Renal cortex interstitium (tissue), 11 donors: Measurements from ENCODE around the gene PPT2. TPM values are rescaled to one million over a fixed set of nuclear protein-coding genes. Genes with fewer than 3 reads are reported as not detected.
"Not testable (repeated sequence)": the region's sequence is repeated elsewhere in the genome, so short reads cannot be mapped to it uniquely, and the experiment has no call there.

Experiments used
- DNase-seq, 11 donors: peaks; one replicate each; pipeline ENCODE4 v3.0.0-alpha.2; 2013; ENCODE audit warnings: low read depth in 9 of 11, low spot score in 4 of 11; ENCODE audit errors: extremely low read depth in 1 of 11
- polyA plus RNA-seq, 3 donors: library from polyadenylated mRNA; unstranded; fragments of 120-200 nt; gene quantifications; one replicate each; pipeline ENCODE4 v1.2.1, GENCODE V29; 2013; ENCODE audit not compliant: insufficient read length in 3 of 3

Gene PPT2
- polyA plus RNA-seq, 3 donors: 30.5 to 48.4 (median 33.4) TPM

- DNase-seq: peak in 1 of 11 donors; percentile 41
These were observed 41.1 kb downstream of the PPT2 start for GRCh38 chr6:32194825-32195651.

DNA sequence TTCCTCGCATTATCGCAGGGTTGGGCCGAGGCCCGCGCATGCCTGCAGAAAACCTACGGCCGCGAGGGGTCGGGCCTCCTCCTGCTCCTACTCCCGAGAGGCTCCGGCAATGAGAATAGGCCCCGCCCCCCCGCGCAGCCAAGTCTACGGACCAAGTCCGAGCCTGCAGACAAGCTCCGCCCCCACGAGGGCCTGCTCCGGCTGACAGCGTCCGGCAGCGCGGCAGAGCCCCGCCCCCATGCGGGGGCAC lies 41.6 kb downstream of the PPT2 start:
- DNase-seq: peak; percentile 98 to 100 (median 100)

- peak in 10 of 11 donors; percentile 84 to 93 (median 90) for DNase-seq
These were observed 42.2 kb downstream of the PPT2 start for GRCh38 chr6:32195902-32196681.

DNA sequence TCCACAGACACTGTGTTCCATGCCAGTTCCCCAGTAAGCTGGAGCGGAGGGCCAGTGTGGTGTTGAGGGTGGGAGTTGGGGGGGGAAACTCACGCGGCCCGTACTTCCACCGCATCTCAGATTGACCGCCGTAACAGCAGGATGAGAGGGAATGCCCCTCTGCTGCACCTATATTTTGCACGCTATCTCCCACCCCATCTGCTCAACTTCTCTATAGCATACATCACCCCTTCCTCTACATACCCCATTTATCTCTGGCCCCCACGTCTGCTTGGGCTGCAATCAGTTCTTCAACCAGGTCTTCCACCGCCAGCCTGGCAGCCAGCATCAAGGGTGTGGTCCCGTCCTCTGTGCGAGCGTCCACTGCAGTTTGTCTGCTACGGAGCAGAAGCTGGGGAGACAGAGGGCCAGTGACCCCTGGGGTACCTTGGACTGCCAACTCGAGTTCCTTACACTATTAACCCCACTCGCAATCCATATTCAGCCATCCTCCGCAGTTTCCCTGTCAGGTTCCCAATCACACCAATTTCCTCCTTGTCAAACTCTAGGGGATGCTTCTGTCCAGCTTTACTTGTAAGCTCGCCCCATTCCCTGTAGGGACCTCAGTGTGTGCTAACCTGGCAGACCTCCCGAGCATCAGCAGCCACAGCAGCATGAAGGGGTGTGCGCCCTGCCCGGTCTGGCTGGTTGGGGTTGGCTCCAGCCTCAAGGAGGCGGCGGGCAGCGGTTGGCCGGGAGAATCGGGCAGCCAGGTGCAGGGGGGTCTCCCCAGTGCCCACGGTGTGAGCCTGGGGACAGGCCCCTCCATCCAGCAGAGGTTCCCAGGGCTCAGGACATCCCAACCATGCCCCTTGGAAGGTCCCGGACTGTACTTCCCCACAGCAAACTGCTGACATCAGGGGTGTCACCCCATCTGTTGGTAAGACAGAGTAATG lies 43.0 kb downstream of the PPT2 start:
- peak in 1 of 11 donors; percentile 18 for DNase-seq

DNA sequence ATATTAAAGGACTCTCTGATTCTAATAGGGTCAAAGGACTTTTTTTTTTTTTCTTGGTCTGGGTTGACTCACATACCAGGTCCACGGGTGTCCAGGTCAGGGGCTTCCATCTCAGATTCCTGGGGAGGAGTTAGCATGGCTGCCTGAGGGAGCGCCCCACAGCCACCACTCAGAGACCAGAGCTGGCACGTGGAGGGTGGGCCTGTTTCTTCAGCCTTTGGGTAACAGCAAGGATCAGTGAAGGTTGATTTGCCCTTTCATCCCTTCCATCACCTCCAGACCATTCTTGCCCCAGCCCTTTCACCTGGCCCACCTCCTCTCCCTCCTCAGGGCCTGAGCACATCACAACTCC lies 44.4 kb downstream of the PPT2 start:
- no peak for DNase-seq

GRCh38 chr6:32198866-32199265 lies 44.9 kb downstream of the PPT2 start:
- no peak for DNase-seq

DNA sequence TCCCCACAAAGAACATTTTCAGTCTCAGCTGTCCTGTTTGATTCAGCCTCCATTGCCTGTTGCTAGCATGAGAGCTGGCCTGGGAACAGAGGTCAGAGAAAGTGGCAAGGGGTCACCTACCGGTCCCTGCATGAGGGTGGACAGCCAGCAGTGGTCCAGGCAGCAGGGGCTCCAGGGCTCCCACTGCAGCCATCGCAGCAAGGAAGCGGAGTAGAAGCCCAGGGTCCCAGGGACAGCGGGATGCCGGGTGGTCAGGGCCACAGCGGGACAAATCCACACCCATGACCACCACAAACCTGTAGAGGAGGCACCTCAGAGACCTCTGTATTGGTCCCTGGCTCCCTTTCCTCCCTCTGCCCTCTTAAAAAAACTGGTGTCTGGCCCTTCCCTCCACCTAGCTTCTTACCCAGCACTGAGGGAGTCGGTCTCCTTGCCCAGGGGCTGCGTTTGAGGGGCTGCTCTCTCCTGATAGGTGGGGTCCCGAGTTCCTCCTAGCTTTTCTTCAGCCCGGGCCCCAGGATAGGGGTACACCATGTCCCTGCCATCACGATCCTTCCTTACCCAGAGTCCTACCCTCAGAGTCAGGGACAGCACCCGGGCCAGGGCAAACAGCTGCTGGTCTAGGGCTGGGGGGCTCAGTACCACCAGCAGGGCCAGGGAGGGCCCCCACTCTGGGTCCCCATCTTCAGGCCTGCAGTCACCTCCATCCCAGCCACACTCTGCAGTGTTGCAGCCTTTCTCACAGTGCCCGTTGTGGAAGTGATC lies 47.0 kb downstream of the PPT2 start:
- DNase-seq: no peak

DNA sequence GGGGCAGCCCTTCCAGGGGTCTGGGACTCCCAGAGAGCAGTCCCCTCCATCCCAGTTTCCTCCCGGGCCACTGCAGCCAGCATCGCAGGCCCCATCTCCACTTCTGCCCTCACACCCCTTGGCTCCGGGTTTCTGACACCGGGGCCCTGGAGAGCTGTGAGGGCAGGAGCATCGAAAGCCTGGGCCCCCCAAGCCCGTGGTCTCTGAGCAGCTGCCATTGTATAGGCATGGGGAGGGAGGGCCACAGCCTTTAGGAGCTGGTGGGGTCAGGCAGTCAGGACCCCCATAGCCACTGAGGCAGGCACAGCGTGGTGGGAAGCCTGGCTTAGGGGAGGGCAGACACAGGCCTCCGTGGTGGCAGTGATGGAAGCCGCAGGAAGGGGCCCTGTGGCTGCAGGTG lies 48.2 kb downstream of the PPT2 start:
- no peak for DNase-seq

DNA sequence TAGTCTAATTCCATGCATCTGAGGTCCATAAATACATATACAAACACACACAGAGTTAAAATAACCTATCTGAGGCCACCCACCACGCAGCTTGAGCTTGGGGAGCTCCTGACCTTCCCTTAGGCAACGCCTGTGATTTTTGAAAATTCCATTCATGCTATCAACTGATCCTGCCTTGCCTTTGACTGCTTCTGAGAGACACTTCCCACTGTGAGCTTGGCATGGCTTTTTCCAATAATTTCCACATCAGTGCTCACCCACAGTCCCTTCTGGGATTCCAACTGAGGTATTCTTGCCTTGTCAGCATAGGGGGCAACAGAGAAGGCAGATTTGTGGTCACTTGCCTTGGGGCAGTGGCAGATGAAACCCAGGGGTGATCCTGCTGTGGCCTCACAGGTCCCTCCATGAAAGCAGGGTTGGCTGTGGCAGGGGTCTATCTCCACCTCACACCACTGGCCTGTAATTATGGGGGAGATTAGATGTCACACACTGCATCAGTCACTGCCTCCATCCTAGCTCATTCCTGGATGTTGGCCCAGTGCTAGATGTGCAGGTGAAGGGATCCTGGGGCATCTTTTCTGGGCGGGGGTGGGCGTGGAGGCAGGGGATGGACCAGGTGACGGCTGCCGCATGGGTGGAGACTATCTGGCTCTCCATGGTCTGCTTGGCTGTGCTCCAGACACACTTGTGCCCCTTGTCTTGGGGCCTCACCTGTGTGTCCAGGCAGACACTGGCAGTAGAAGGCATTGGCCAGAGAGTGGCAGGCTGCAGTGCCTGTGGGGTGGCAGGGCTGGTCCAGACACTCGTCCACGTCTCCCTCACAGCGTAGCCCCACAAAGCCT lies 49.7 kb downstream of the PPT2 start:
- DNase-seq: no peak

DNA sequence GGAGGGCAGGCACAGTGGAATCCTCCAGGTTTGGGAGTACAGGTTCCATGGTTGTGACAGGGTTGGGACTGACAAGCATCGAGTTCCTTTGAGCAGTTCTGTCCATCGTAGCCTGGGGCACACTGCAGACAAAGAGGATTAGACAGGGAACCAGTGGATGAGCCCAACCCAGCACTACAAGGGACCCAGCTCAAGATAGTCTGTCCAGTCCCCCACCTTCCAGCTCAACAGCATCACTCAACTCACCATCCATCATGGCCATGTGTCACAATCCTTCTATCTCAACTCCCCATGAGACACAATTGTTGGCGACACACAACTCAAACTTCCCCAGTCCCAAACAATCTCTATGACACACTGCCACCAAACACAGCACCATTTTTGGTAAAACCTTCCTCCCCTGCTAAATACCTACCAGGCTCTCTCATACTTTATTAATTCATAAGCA lies 50.4 kb downstream of the PPT2 start:
- no peak for DNase-seq

DNA sequence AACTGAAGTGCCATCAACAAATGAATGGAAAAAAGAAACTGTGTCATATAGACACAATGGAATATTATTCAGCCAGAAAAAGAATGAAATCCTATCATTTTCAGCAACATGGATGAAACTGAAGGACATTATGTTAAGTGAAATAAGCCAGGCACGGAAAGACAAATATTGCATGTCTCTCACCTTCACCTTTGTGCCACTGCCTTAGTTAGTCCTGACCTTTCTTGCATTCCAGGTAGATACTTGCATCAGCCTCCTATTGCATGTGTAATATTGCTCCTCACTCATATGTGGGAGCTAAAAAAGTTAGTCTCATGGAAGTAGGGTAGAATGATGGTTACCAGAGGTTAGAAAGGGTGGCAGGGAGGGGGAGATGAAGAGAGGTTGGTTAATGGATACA lies 55.1 kb downstream of the PPT2 start:
- DNase-seq: no peak

GRCh38 chr6:32210191-32210601 lies 56.3 kb downstream of the PPT2 start:
- DNase-seq: no peak

DNA sequence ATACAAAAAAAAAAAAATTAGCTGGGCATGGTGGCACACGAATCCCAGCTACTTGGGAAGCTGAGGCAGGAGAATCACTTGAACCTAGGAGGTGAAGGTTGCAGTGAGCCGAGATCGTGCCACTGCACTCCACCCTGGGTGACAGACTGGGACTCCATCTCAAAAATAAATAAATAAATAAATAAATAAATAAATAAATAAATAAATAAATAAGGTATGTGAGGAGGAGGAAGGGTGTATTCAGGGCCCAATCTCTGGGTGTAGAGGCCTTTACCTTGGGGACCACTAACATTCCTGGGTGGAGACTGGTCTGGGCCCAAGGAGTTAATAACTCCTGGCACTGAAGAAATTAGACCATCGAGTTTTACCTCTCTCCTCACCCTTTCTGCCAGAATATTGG lies 57.5 kb downstream of the PPT2 start:
- DNase-seq: not testable (repeated sequence)

- no peak for DNase-seq
These were observed 58.3 kb downstream of the PPT2 start for GRCh38 chr6:32212076-32212760.
